Upper lobe of left lung (tissue), 4 donors: ENCODE data around the gene LAMA2.

ENCODE experiments used
- EP300 ChIP-seq, 4 donors: sonication (generic); formaldehyde crosslinking; IDR thresholded peaks; one replicate each; pipeline ENCODE4 v1.5.1; 2017; ENCODE audit warnings: antibody characterized with exemption in 4 of 4, control low read depth in 2 of 4
- POLR2A ChIP-seq, 4 donors: fragments of 450-650 bp; IDR thresholded peaks; one replicate each; pipeline ENCODE4 v1.5.1; 2016 to 2017; ENCODE audit warnings: antibody characterized with exemption in 4 of 4, mild to moderate bottlenecking in 2 of 4
- POLR2AphosphoS5 ChIP-seq, 2 donors: sonication (generic); formaldehyde crosslinking; IDR thresholded peaks; one replicate each; pipeline ENCODE4 v1.5.1; 2017; ENCODE audit warnings: antibody characterized with exemption in 2 of 2
- TF ChIP-seq, protein P1 (sequence below), 6 experiments: fragments of 450-650 bp in 4 of 6; fragments of 200-600 bp in 2 of 6; sonication (generic) in 2 of 6; IDR thresholded peaks; one replicate each; pipeline ENCODE4 v1.5.1; 2016 to 2019; ENCODE audit warnings: antibody characterized with exemption in 6 of 6

DNA sequence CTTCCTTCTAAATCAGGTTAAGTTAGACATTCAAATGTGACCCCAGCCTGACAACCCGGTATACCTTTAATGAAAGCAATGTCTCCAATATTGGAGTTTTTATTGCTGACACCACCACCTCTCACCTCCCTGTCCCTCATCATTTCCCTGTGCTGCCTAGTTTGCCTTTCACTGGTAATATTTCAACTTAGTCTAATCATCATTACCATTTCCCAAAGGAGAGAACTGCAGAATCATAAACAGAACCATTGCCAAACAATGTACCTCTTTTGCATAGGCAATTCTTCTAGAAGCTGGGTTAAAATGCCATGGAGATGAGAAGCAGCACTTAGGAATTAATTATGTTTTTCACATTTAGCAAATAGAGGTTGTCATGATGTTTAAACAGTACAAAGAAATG lies 370.3 kb downstream of the LAMA2 start:
- TF ChIP-seq POLR2A (IDR thresholded peaks at IDR 0.05) = no peak
- TF ChIP-seq, protein P1, sequence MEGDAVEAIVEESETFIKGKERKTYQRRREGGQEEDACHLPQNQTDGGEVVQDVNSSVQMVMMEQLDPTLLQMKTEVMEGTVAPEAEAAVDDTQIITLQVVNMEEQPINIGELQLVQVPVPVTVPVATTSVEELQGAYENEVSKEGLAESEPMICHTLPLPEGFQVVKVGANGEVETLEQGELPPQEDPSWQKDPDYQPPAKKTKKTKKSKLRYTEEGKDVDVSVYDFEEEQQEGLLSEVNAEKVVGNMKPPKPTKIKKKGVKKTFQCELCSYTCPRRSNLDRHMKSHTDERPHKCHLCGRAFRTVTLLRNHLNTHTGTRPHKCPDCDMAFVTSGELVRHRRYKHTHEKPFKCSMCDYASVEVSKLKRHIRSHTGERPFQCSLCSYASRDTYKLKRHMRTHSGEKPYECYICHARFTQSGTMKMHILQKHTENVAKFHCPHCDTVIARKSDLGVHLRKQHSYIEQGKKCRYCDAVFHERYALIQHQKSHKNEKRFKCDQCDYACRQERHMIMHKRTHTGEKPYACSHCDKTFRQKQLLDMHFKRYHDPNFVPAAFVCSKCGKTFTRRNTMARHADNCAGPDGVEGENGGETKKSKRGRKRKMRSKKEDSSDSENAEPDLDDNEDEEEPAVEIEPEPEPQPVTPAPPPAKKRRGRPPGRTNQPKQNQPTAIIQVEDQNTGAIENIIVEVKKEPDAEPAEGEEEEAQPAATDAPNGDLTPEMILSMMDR (IDR thresholded peaks at IDR 0.05) = no peak
- no peak for TF ChIP-seq POLR2AphosphoS5 (IDR thresholded peaks at IDR 0.05)
- TF ChIP-seq EP300 (IDR thresholded peaks at IDR 0.05) = no peak
